Ovary (tissue), 3 donors: Measurements from ENCODE around the gene VPS26A.

Experiments used
- CTCF ChIP-seq, 3 donors: fragments of 450-650 bp in 2 of 3; fragments of 200-600 bp in 1 of 3; IDR thresholded peaks; one replicate each; pipeline versions ENCODE4 v1.5.1 to v1.8.0; 2016 to 2022; ENCODE audit warnings: antibody characterized with exemption in 3 of 3, mild to moderate bottlenecking in 1 of 3
- EP300 ChIP-seq: sonication (generic); formaldehyde crosslinking; IDR thresholded peaks from one replicate; pipeline ENCODE4 v1.6.1; 2017; ENCODE audit warnings: antibody characterized with exemption
- POLR2A ChIP-seq: fragments of 450-650 bp; IDR thresholded peaks from one replicate; pipeline ENCODE4 v1.6.1; 2017; ENCODE audit warnings: antibody characterized with exemption, mild to moderate bottlenecking, moderate library complexity
- donor health status: DM: no; HTN: no; CAD: no.

- TF ChIP-seq CTCF (IDR thresholded peaks at IDR 0.05) (no peak), POLR2A (no peak), EP300 (no peak)
Measured at GRCh38 chr10:69107699-69108098, 16.3 kb upstream of the VPS26A start.
